COLO829 (cell line): ENCODE measurements around the gene DNAI4.

Source experiments
- DNase-seq: peaks from one replicate; pipeline ENCODE4 v3.0.0; 2012; ENCODE audit warnings: low spot score

DNAI4 gene

GRCh38 chr1:66764994-66765578, 159.6 kb downstream of the DNAI4 start:
- DNase-seq = peak; percentile 48
